GM12874 (cell line): ENCODE data around the gene ARHGEF17.

Experiments used
- TF ChIP-seq, protein P1 (sequence below): IDR thresholded peaks from 2 replicates; pipeline ENCODE4 v1.5.1; 2011; ENCODE audit warnings: low read depth, mild to moderate bottlenecking, control low read depth, low read length, moderate library complexity; ENCODE audit not compliant: insufficient read depth

The ARHGEF17 gene

DNA sequence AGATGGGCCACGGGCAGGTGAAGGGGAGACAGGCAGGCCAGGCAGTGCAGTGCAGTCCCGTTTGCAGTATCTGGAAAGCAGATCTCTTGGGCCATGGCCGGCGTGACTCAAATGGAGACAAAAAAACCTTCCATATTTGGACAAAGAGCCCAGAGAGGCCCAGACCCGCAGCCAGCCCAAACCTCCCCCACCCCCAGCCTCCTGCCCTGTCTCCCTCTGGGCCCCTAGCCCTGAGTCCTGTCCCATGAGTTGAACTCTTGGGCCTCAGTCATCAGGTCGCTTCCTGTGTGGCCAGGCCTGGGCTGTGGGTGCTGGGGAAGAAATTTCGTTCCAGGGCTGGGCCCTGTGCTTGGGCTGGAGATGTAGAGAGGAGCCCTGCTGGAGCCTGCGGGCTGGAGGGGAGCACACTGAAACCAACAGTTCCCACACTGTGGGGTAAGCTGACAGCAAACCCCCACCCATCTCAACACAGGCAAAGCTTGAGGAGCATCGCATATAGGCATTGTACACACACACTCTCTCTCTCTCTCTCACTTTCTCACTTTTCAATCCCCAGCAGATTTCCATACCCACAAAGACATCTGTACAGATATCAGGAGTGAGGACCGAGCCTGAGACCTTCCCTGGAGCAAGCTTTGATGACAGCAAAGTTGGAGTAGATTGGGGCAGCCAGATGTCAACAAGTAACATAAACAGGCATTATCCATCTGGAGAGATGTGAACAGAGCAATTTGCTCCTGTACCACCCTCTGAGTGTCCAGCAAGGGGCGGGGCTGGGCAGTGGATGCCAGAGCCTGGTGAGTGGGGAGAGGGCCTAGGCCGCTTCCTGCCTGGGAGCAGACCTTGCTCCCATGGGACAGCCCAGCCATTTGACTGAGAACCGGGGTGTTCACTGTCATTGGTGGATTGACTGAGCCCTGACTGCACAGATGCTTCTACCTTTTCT lies 17.2 kb downstream of the ARHGEF17 start:
- TF ChIP-seq, protein P1, sequence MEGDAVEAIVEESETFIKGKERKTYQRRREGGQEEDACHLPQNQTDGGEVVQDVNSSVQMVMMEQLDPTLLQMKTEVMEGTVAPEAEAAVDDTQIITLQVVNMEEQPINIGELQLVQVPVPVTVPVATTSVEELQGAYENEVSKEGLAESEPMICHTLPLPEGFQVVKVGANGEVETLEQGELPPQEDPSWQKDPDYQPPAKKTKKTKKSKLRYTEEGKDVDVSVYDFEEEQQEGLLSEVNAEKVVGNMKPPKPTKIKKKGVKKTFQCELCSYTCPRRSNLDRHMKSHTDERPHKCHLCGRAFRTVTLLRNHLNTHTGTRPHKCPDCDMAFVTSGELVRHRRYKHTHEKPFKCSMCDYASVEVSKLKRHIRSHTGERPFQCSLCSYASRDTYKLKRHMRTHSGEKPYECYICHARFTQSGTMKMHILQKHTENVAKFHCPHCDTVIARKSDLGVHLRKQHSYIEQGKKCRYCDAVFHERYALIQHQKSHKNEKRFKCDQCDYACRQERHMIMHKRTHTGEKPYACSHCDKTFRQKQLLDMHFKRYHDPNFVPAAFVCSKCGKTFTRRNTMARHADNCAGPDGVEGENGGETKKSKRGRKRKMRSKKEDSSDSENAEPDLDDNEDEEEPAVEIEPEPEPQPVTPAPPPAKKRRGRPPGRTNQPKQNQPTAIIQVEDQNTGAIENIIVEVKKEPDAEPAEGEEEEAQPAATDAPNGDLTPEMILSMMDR = no peak

DNA sequence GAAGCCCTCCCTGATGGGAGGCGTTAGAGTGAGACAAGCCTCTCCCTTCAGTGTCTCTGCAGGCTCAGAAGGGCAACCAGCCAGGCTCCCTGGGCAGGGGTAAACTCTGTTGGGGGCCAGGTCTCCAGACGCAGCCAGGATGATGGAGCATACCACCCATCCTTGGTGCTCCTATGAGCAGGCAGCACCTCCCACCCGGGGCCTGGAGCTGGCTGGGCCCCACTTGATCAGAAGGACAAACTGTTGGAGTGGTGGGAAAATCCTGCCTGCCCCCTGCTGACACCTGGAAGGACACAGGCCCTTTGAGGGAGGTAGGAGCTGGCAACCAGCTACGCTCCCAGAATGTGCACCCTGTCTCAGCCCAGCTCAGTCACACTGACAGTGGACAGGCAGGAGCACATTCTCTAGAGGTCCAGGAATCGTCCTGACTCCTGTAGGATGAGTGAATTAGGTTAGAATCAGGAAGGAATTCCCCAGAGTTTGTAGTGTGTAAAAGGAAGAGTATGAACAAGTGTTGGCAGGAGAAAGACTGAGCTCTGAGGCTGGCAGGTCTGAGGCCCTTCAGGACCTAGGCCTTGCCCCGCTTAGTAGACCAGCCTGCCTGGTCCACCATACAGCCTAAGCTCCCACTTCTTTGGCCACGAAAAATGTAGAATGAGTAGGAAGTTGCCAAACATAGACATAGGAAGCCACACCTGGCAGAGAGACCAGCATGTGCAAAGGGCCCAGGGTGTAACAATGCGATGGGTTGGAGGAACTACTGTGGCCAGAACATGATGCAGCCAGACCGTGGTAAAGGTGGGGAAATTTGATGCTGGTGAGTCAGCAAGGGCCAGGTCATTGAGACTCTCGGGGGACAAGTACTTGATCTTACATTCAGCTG lies 19.1 kb downstream of the ARHGEF17 start:
- TF ChIP-seq, protein P1 = no peak

DNA sequence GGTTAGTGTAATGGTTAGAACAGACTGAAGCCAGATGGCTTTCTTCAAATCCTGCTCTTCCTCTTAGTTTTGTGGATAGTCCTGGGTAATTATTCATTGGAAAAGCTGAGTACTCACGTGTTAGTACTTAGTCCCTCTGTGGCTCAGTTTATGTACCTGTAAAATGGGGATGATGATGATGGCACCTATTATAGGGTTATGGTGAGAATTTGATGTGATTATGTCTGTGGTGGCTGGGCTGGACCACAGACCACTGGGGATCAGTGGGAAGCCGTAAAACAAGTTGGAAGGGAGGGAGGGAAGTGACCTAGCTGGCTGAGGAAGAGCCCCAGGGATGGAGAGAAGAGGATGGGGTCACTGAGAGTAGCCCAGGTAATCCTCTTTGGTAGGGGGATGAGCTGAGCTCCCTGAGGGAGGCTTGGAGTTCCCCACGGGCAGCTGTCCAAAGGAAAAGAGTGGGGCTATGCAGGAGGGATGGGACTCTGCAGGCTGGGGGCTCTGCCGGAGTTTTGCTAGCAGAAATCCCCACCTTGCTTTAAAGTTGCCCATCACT lies 19.8 kb downstream of the ARHGEF17 start:
- TF ChIP-seq, protein P1 = no peak

DNA sequence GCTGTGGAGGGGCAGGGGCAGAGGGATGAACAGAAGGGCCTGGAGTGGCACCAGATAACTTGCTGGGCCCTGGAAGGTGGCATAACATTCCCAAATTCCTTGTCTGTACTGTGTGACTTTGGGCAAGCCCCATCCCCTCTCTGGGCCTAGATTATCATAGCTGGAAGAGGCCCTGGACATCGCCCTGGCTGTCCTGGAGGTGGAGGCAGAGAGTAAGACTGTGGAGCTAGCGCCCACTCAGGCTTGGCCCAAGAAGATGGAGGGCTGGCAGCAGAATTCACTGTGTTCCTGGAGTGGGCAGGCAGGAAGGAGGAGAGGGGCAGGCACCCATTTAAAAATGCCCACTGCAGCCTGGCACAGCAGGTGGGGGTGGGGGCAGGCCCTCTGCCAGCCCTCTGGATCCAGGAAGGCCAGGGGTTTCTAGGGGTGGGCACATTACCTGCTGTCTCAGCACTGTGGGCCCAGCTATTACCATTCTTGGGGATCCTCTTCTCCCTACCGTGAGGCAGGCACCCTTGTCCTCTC lies 22.6 kb downstream of the ARHGEF17 start:
- TF ChIP-seq, protein P1 = peak; percentile 33; the same call in 1 of the 2 replicates

DNA sequence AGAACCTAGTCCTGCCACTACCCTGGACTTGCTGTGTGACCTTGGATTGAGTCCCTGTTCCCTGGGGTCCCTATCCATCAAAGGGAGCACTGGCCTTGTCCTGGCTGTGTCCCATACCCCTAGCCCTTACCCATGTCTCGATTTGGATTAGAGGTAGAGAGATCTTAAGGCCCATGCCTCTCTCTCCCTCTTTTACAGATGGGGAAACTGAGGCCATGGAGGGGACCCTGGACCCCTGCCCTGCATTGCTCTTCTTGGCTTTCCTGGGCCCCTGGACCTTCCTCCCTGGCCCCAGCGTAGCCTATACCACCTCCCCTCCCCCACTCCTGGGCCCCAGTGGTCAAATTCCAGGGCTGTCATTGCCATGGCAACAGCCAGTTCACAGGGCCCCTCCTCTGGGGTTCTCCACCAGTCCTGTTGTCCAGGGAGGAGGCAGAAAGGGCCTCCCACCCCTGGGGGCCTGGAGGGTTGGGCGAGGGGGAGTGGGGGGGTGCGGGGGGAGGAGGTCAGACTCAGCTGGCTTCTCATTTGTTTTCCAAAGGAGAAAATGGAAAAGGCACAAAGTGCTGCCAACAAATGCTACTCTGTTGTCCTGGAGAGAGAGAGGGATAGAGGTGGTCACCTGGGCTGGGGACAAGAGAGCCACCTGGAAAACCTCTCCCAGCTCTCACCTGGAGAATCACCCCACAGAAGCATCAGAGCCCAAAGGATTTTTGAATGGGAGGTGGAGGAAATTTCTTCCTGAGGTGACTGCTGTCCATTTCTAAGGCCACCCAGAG lies 23.3 kb downstream of the ARHGEF17 start:
- TF ChIP-seq, protein P1 = no peak

DNA sequence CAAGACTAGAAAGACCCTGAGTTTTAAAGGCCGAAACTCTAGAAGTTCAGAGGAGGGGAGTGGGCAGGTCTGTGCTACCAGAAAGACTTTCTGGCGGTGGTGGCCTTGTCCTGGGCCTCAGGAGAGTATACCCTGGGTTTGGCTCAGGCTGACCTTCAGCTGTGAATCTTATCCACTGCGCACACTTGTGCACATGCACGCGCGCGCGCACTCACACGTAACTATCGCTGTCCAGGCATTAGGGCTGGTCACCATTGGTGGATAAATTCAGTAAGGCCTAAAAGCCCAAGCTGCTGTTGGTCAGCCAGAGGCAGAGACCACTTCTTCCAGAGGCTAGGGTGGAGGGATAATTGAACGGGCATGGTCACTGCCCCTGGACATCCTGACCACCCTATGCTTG lies 25.1 kb downstream of the ARHGEF17 start:
- TF ChIP-seq, protein P1 = no peak
